Hematopoietic multipotent progenitor cell treated with erythropoietin and hydrocortisone succinate and interleukin-3 and kit ligand, for 15 days (in vitro differentiated cells): Measurements from ENCODE around the gene TMEM245.
"Not testable (repeated sequence)": the region's sequence is repeated elsewhere in the genome, so short reads cannot be mapped to it uniquely, and the experiment has no call there.

Experiments used
- DNase-seq: peaks from one replicate; pipeline ENCODE4 v3.0.0-alpha.2; 2015; ENCODE audit warnings: low spot score

Gene TMEM245

GRCh38 chr9:108991479-108991878, 128.3 kb downstream of the TMEM245 start:
- no peak for DNase-seq

DNA sequence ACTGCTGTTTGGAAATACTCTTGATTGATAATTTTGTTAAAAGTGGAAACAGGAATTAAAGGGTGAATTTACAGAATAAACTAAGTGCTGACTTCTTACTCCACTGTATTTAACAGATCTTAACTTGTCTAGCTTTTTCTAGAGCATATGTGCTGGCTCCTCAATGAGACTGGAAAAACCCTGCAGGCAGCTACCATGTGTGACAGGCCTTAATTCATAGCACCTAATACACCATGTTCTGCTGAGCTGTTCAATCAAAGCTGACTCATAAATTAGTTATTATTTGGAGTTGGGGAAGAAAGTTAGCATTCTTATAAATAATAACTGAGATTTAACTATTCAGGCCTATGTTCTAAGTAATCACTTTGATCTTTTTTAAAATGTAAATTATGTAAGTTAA, 135.9 kb downstream of the TMEM245 start:
- no peak for DNase-seq

- DNase-seq: no peak
Measured at GRCh38 chr9:108980893-108981292, 138.9 kb downstream of the TMEM245 start.

GRCh38 chr9:108978205-108978604, 141.5 kb downstream of the TMEM245 start:
- DNase-seq: no peak

- DNase-seq: no peak
Measured at GRCh38 chr9:108973895-108974294, 145.9 kb downstream of the TMEM245 start.

DNA sequence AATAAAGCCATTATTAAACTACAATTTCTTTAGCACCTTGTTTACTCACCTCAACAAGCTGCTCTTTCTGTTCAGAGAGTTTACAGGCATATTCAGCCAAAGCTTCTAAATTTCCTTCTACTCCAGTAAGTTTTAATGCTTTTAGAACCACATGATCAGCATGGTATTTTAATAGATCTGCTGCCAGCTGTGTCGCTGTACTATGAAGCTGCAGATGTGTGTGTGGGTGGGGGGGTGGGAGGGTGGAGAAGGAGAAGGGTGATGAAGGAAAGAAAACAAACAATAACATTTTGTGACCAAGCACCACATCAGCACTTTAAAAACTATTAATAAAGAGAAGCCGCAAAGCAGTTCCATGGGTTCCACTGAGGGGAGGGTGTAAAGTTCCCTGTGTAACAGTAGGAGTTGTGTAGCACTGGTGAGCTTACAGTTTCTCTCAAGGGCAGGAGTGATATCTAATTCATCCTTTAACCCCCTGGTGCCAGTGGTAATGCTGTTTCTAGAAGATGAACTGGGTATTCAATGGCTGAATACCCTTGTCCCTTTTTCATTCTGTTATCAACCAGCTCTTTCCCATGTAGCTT, 147.0 kb downstream of the TMEM245 start:
- DNase-seq: no peak

- DNase-seq: no peak
Measured at GRCh38 chr9:108972186-108972585, 147.6 kb downstream of the TMEM245 start.

DNA sequence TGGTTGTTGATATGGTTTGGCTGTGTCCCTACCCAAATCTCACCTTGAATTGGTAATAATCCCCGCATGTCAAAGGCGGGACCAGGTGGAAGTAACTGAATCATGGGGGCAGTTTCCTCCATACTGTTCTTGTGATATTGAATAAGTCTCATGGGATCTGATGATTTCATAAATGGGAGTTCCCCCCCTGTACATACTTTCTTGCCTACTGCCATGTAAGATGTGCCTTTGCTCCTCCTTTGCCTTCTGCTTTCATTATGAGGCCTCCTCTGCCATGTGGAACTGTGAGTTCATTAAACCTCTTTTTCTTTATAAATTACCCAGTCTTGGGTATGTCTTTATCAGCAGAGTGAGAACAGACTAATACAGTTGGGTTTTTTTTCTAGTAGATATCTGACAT, 148.4 kb downstream of the TMEM245 start:
- not testable (repeated sequence) for DNase-seq

DNA sequence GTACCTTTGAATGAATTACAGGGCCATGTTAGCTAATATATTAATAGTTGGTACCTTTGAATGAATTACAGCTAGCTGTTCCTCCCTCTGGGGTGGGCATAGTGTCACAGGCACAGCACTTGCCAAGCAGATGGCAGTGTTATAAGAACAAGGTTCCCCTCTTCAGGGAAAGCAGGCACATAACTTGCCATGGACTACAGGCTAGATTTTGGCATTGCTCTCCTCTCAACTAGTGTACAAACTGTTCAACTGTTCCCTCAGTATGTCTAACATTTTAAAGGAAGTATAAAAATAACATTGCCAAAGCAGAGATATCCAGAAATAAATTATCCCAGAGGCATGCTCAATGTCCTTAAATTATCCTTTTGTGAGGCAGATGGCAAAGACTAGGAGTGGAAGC, 151.8 kb downstream of the TMEM245 start:
- DNase-seq: no peak
